NCI-H1436 treated with DMSO at 0.1 percent for 48 hours (cell line): Measurements from ENCODE around the gene DAB2IP.

ENCODE experiments used
- DNase-seq: peaks from one replicate; lab custom pipeline; 2025; lab: John Stamatoyannopoulos, UW

Gene DAB2IP

DNA sequence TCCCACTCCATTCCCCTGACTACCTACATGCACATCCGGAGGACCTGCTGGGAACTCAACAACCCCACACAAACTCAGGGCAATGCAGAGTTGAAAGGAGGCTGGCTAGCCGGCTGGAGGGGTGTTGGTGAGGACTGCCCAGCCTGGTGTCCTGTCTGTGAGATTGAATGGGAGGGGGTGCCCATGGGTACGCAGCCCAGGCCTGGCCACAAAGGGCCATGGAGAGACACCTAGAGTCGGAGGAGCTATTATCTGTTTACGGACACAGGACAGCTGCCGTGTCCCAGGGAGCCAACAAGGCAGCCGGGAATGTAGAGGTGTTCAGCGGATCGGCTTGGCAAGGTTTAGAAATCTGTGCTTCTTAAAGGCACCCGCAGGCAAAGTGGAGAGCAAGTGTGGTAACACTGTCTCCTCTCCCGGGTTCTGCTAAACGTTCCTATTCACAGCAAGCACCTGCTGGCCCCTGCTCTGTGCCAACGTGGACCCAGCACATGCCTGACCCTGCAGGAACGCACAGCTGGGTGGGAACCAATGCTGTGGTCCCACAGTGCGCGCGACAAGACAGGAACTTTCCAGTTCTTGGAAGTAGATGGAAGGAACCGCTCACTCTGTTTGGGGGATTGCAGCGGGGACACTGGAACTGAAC, 166.7 kb downstream of the DAB2IP start:
- no peak for DNase-seq

DNA sequence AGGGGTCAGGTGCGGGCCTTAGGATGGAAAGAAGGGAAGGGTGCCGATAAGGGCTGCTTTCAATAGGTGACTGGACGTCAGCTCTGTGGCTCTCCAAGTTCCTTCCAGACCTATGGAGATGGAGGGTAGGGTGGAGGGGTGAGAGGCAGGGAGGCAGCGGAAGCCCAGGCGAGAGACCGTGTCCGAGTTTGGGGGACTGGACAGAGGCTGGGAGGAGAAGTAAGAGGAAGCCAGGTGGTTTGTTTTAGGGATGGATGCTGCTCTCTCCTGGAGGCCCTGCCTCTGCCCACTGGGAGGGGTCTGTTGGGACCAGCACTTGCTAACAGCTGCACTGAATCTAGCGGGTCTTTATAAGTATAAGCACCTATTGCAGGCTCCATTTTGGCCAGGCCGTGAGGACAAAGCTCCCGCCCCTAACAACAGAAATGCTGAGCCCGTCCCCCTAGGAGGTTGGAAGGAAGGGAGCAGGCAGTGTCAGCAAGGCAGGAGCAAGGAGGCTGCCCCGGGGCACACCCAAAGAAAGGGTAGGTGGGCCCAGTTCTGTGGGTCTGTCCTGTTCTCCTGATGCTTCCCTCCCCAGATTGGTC, 167.5 kb downstream of the DAB2IP start:
- DNase-seq: no peak

DNA sequence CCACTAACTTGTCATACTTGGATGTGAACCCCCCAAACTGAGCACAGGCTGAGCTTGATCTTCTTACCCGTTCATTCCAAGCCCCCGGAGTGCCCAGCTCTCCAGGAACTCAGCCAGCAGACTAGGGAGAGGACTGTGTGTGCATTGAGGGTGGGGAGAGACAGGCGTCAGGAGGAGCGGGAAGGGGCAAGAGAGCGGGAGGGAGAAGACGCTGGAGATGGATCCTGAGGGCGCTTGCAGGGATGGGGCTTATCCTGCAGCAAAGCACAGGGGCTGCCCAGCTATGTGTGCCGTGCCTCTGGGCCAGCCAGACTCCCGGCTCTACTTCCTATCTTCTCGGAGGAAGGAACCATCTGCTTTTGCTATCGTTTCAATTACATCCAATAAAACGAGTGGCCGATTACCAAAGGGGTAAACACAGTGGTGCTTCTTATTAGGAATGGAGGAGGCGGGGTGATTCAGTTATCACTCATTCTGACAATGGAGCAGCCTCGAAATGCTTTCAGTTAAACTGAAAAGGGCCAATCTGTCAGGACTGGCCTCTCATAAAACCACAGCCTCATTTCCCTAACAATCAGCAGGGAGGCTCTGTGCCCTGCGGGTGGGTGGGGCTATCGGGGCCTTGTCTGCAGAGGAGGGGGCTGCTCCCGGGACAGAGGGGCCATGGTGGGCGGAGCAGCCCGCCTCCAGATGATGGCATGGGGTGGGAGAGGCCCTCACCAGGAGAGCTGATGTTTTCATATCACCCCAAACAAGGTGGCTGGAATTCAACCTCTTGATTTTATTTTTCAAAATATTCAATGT, 168.2 kb downstream of the DAB2IP start:
- no peak for DNase-seq

DNA sequence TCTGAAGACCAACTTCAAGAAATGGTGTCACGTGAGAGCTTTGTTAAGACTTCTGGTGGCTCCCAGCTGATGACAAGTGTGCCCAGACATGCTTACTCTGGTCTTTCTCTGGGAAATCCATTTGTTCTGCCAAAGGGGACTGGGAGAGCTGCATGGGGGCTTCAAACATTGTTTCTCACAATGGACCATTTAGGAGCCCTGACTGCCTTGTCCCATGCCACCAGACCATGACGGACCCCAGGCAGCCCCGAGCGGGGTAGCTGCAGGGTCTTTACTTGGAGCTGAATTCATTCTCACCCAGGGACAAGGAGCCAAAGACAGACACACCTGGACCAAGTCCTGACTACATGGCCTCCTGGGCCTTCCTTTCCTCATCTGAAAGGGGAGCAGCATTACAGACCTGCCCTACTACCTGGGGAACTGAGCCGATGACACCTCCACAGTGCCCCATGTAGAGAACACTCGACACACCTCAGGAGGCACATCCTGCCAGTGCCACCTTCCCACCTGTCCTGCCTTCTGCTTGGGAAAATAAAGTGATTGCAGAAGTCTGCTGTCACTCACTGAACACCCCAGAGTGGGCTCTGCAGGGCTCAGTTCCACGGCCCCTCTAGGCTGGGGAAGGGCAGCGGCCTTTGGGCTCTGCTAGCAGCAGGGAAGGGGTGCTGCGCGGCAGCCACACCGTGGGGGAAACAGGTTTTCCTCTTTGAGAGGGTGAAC, 169.0 kb downstream of the DAB2IP start:
- no peak for DNase-seq

DNA sequence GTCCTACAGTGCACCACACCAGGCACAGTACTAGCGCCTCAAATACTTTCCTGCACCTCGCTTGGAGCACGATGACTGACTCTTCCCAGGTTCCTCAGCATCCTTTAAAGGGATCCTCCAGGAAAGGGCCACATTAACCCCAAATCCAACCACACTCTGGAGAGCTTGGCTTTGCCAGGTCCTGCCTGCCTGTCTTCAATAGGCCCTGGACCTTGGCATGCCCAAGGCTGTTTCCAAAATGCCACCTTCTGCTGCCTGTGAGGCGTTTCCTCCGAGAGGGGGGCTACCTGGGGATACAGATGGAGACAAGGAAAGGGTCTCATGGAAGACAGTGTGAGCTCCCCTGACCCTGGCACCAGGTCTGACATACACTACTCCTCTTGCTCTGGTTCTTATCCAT, 169.9 kb downstream of the DAB2IP start:
- DNase-seq: no peak

DNA sequence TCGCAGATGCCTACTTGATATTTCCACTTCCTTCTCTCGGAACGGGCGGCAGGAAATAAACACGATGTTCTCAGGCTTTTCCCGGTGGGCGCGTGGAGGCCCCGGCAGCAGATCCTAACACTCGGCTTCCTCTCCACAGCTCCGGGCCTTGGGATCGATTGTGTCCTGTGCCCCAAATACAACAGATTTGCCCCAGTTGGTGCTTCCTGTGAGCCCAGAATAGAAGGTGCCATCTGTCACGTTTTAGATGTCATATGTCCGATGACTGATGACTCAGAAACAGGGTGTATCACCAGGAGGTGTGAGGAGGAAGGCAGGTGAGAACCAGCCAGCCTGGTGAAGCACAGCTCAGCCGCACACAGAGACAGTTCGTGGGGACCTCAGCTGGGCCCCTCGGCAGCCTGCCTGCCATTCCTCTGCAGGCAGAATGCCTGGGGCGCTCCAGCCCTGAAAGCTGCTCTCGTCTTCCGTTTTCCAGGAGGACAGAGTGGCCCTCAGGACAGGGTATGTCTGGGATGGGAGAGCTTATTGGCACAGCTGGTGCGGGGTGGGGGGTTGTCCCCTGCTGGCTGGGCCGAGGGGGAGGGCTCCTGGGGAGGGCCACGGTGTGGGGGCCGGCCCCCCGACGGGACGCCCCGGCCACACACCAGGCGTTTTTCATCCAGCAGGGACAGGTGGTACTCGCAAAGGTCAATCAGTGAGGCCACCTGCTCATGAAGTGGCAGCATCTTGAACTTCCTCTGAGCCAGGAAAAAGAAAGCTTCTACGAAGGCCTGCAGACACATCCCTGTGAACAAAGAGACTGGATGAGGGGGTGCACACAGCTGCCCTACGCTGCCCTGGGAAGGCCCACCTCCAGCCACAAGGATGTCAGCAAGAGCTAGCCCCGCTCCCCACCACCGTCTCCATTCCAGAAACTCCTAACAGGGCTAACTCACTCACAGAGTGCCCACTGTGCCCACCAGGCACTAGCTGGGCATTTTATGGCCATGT, 171.0 kb downstream of the DAB2IP start:
- DNase-seq: no peak

DNA sequence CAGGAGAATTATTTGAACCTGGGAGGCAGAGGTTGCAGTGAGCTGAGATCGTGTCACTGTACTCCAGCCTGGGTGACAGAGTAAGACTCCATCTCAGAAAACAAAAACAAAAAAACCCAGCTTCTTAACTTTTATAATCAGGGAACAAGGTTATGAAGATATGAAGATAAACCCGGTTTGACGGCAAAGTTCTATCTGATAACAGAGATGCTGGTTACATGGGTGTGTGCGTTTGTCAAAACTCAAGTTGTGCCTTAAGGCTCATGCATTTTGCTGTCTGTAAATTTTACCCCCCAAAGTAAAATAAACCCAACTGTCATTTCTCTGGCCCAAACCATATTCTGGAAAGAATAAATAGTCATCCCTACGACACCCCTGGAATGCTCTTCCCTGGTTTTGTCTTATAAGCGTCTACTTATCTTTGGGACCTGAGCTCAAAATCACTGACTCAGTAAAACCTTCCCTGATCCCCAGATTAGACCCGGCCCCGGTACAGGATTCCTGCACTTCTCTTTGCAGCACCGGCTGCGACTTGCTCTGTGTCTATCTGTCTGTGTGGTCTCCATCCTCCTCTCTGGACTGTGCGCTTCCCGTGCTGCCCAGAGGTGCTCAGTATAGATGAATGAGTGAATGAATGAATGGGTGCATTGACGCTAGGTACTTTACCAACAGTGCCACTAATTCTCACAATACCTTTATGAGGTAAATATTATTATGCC, 172.2 kb downstream of the DAB2IP start:
- no peak for DNase-seq

DNA sequence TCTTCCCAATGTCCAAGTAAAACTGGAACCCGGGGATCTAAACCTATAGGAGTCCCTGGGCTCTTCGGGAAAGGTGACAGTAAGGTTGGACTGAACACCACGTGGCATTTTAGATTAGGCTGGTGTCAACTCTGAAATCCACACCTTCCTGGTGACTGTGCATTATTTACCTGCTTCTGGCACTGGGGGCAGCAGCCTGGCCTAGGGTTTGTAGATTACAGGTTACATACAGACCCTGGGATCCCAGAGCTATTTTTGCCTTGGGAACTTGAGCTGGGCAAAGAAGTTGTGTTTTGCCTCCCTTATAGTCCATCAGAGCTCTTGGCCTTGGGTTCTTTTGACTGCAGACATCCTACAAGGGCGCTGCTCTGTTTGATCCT, 173.2 kb downstream of the DAB2IP start:
- no peak for DNase-seq

DNA sequence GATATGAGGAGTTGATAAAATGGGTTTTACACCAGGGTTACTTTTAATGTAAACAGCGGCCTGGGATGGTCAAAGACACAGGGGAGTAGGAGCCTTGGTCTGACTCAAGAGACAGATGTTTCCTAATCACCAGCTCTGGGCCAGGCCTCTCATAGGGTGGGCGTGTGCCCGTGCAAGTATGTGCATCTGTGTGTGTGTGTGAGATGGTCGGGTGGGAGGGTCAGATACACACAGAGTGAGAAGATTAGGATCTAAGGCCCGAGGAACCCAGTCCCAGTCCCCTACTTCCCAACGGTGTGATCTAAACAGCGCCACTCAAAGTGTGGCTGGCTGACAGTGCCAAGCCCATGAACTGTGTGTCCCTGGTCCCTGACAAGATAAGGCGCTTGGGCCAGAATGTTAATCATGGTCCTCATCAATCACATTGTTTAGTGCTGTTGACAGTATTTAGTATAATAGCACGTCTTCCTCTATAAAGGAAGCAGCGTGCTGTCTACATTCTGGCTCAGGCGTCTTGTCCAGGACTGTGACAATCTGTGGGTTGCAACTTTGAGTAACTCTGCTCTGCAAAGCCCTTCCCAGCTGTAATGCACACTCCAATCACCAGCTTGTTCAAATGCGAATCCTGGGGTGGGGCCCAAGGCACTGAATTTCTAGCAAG, 173.7 kb downstream of the DAB2IP start:
- no peak for DNase-seq

DNA sequence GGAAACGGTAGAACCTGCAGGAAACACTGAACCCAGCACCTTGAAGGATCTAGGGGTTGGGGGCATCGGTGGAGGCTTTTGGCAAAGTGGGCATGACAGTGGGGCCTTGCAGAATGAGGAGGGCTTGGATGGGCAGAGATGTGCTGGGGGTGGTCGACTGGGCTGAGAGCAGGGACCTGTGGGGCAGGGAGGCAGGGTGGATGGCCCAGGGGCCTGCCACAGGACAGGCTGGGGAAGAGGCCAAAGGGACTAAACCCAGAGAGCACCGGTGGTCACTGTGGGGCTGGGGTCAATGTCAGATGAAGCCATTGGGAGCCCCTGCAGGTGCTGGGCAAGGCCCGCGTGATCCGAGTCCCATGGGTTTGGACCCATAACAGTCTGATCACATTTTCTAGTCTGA, 175.3 kb downstream of the DAB2IP start:
- DNase-seq: no peak

DNA sequence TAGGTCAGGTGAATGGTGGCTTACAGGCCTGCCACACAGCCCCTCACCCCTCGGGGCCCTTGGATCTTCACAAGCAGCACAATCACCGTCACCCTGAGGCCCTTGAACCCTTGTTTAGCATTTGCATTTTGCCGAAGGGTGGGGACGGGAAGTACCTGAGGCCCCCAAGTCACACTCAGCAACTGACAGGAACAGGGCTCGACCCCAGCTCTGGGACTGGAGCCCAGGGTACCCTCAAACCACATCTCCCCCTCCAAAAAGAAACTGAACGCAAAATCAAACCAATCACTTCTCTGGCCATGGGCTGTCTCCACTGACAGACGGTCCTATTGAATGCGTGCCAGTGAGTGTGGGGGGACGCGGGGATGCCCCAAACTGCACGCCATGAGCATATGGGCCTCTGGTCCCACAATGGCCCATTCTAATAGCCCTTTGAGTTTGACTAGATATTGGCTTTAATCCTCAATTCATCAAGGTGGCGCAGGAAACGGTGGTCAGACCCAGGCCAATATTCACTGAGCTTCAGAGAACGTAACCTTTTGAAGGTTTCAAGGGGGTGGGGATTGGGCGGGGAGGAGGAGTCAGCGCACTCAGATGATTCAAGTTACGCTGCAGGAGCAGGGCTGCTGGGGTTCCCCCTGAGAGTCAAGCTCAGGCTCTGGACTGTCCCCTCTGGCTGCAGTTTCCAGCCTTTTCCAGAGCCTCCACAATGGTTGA, 176.0 kb downstream of the DAB2IP start:
- no peak for DNase-seq

DNA sequence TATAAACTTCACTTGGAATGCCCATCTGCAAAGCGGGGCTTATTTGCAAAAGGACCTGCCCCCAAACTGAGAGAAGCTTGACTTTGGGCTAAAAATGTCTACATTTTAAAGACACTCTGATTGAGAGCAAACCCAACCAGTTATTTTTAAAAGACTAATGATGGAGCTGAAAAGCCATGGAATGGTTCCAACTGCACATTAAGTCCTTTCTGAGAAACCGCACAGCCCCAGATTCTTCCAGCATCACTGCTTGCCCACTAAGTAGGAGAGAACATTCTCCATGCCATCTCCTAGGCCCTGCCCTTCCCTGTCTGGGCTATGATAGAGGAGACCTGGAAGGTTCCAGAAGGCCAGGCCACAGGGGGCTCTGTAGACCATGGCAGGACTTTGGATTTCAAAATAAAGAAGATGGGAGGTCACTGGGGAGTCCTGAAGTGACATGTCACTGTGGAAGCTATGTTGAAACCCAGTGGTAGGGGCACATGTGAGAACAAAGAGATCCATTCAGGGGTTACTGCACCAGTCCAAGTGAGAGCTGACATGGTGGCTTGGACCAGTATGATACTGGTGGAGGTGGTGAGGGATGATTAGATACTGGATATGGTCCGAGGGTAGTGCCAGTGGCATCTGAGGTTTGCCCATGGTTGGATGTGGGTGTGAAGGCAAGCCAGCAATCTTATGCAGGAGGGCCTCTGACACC, 179.2 kb downstream of the DAB2IP start:
- DNase-seq: no peak

DNA sequence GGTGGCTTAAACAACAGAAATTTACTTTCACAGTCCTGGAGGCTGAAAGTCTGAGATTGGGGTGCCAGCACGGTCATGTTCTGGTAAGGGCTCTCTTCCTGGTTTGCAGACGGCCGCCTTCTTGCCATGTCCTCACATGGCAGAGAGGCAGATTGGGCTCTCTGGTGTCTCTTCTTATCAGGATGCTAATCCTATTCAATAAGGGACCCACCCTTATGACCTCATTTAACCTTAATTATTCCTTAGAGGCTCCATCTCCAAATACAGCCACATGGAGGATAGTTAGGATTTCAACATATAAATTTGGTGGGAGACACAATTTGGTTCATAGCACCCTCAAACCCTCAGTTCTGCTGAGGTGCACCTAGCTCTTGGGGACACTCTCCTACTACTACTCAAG, 180.4 kb downstream of the DAB2IP start:
- DNase-seq: no peak

DNA sequence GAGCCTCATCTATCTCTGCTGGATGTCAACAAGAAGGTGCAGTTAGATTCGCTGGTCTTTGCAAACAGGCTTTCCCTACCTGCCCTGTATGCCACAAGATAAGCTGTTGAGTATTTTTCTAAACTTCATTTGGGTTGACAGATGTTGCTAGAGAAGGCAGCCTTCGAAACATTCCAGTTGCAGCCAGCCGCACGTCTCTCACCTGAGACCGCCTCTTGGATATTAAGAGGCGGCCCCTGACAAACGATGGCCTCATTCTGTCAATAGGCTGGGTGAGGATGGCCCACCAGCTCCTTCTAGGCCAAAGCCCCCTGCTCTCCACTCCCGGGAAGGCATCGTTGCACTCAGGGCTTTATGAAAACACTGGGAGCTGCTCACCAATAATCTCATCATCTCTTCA, 181.6 kb downstream of the DAB2IP start:
- DNase-seq: no peak
